ENCODE data around the gene ARVCF.

- TF ChIP-seq, protein P1, sequence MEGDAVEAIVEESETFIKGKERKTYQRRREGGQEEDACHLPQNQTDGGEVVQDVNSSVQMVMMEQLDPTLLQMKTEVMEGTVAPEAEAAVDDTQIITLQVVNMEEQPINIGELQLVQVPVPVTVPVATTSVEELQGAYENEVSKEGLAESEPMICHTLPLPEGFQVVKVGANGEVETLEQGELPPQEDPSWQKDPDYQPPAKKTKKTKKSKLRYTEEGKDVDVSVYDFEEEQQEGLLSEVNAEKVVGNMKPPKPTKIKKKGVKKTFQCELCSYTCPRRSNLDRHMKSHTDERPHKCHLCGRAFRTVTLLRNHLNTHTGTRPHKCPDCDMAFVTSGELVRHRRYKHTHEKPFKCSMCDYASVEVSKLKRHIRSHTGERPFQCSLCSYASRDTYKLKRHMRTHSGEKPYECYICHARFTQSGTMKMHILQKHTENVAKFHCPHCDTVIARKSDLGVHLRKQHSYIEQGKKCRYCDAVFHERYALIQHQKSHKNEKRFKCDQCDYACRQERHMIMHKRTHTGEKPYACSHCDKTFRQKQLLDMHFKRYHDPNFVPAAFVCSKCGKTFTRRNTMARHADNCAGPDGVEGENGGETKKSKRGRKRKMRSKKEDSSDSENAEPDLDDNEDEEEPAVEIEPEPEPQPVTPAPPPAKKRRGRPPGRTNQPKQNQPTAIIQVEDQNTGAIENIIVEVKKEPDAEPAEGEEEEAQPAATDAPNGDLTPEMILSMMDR (IDR thresholded peaks at IDR 0.05) = no peak
- no peak for TF ChIP-seq EP300 (IDR thresholded peaks at IDR 0.05)
- TF ChIP-seq POLR2AphosphoS5 (IDR thresholded peaks at IDR 0.05) = no peak
Observed at GRCh38 chr22:19923914-19924513, 92.6 kb downstream of the ARVCF start.

Measured in esophagus muscularis mucosa (tissue), 4 donors.